ENCODE results near the gene LAMC1. TPM values are rescaled to one million over a fixed set of nuclear protein-coding genes. Genes with fewer than 3 reads are reported as not detected.

LAMC1 gene
- total RNA-seq (2021) (95.5 and 98.6 TPM in 2 replicates), Bru-seq, nascent RNA (percentile 85 among the genes with signal in this experiment), BruChase-seq, experiment 1, labeled RNA remaining after a 2-hour chase (percentile 75 among the genes with signal in this experiment), BruChase-seq, experiment 2, labeled RNA remaining after a 6-hour chase (percentile 83 among the genes with signal in this experiment)
- long read RNA-seq, full-length matches to known transcripts, result 47 of 112 reads
- long read RNA-seq, partial matches to known transcripts, result 55 of 112 reads
- long read RNA-seq, other reads (novel, unspliced or antisense), result 10 of 112 reads

DNA sequence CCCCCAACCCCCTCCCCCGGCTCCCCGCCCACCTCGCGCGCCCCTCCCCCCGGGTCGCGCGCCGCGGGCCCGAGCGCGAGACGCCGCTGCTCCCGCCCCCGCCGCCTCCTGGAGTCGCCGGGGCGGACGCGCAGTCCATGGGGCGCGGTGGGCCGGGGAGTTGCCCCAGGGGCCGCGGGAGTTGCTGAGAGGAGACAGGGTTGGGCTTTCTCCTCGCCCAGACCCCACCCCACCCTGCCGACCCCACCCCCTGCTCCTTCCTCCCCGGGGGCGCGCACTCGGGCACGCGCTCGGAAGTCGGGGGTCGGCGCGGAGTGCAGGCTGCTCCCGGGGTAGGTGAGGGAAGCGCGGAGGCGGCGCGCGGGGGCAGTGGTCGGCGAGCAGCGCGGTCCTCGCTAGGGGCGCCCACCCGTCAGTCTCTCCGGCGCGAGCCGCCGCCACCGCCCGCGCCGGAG is at the start of gene LAMC1:
Gene LAMC1 (plus strand): TSS at position 275 of the 455 bp plus-strand sequence. CDS start 297 bp downstream, outside the sequence.
- POLR2A ChIA-PET (ENCODE audit: low non-redundant PET), result no interaction called here
- H3K9me3 ChIP-seq (ENCODE audit: low read depth, low read length, poor library complexity, severe bottlenecking), result no peaks in the 10 kb centered on the region
- no TSS peak for BruUV-seq (replicated peaks)
- CTCF ChIA-PET, result no interaction called here
- TF ChIP-seq, protein P1, sequence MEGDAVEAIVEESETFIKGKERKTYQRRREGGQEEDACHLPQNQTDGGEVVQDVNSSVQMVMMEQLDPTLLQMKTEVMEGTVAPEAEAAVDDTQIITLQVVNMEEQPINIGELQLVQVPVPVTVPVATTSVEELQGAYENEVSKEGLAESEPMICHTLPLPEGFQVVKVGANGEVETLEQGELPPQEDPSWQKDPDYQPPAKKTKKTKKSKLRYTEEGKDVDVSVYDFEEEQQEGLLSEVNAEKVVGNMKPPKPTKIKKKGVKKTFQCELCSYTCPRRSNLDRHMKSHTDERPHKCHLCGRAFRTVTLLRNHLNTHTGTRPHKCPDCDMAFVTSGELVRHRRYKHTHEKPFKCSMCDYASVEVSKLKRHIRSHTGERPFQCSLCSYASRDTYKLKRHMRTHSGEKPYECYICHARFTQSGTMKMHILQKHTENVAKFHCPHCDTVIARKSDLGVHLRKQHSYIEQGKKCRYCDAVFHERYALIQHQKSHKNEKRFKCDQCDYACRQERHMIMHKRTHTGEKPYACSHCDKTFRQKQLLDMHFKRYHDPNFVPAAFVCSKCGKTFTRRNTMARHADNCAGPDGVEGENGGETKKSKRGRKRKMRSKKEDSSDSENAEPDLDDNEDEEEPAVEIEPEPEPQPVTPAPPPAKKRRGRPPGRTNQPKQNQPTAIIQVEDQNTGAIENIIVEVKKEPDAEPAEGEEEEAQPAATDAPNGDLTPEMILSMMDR (conservative IDR thresholded peaks at IDR 0.05; ENCODE audit: low read depth, low read length), result no peak
- no peak for TF ChIP-seq EZH2 (IDR thresholded peaks at IDR 0.05; ENCODE audit: borderline replicate concordance, low read depth, low read length, poor library complexity, severe bottlenecking)
- H3K4me3 ChIP-seq (ENCODE audit: low read depth, low read length, poor library complexity, severe bottlenecking), result peak within 1 kb of the TSS; percentile 73
- H3K27ac ChIP-seq (ENCODE audit: low read depth, low read length, poor library complexity, severe bottlenecking), result peak within 1 kb of the TSS; percentile 95
- peaks cover 46% of the 10 kb centered on the region for H3K4me1 ChIP-seq (ENCODE audit: insufficient read depth, low read length, poor library complexity, severe bottlenecking)
- DNase-seq (ENCODE audit: low spot score), result peak; percentile 90
- H3K27me3 ChIP-seq (replicated peaks; ENCODE audit: insufficient read depth, low read depth, low read length, poor library complexity), result no peaks in the 10 kb centered on the region
- intact Hi-C loops (cut with micrococcal nuclease; ENCODE audit: unreplicated experiment), result no loop called here
- H3K36me3 ChIP-seq (ENCODE audit: insufficient read depth, low read length, poor library complexity, severe bottlenecking), result no peaks in the 10 kb centered on the region

DNA sequence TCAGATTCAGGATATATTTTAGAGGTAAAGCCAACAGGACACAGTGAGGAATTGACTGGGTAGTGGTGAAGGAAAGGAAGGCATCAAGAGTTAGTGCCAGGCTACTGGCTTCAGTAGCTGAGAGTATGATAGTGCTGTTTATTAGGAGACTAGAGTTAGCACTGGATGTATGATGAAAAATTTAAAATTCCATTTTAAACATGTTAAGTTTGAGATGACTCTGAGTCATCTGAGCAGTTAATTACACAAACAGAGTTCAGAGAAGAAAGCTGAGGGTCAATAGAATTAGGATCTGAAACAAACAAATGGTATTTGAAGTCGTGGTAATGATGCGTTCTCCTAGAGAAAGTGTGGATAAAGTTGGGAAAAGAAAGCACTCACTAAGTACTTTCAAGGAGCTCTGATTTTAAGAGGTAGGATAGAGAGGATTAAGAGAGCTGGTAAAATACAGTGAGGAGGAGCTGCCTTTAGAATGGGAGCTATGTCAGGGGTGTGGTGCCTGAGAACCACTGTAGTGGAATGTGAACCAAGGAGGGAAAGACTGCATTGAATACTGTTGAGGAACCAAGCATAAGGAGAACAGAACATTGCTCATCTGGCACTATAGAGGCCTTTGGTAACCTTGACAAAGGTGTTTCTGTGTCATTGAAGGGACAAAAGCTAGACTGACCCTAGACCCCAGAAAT is 48.6 kb upstream of the LAMC1 start:
- Histone ChIP-seq H3K9me3 (ENCODE audit: low read depth, low read length, poor library complexity, severe bottlenecking) (no peaks in the 10 kb centered on the region), H3K27me3 (replicated peaks; ENCODE audit: insufficient read depth, low read depth, low read length, poor library complexity) (no peaks in the 10 kb centered on the region), H3K4me1 (ENCODE audit: insufficient read depth, low read length, poor library complexity, severe bottlenecking) (no peaks in the 10 kb centered on the region), H3K36me3 (ENCODE audit: insufficient read depth, low read length, poor library complexity, severe bottlenecking) (no peaks in the 10 kb centered on the region), H3K27ac (ENCODE audit: low read depth, low read length, poor library complexity, severe bottlenecking) (no peak overlapping the region), H3K4me3 (ENCODE audit: low read depth, low read length, poor library complexity, severe bottlenecking) (no peak overlapping the region)
- intact Hi-C loops (cut with micrococcal nuclease; ENCODE audit: unreplicated experiment), result no loop called here
- BruUV-seq (replicated peaks), result no TSS peak
- TF ChIP-seq, protein P1 (conservative IDR thresholded peaks at IDR 0.05; ENCODE audit: low read depth, low read length), result no peak
- no peak for TF ChIP-seq EZH2 (IDR thresholded peaks at IDR 0.05; ENCODE audit: borderline replicate concordance, low read depth, low read length, poor library complexity, severe bottlenecking)
- DNase-seq (ENCODE audit: low spot score), result no peak
- CTCF ChIA-PET, result interaction anchor here (0.5 kb wide), 1 partner anchor 274 kb away, joined by 6 read pairs; no protein-coding TSS in a partner anchor
- POLR2A ChIA-PET (ENCODE audit: low non-redundant PET), result no interaction called here

DNA sequence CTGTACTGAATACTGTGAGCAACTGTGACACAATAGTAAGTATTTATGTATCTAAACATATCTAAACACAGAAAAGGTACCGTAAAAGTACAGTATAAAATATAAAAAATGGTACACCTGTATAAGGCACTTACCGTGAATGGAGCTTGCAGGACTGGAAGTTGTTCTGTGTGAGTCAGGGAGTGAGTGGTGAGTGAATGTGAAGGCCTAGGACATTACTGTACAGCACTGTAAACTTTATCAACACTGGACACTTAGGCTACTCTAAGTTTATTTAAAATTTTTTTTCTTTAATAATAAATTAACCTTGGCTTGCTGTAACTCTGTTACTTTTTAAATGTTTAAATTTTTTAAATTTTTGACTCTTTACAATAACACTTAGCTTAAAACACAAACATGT is 45.7 kb upstream of the LAMC1 start:
- ChIA-PET POLR2A (ENCODE audit: low non-redundant PET) (no interaction called here), CTCF (no interaction called here)
- no peak for DNase-seq (ENCODE audit: low spot score)
- H3K27ac ChIP-seq (ENCODE audit: low read depth, low read length, poor library complexity, severe bottlenecking), result no peak overlapping the region
- no peaks in the 10 kb centered on the region for H3K4me1 ChIP-seq (ENCODE audit: insufficient read depth, low read length, poor library complexity, severe bottlenecking)
- no TSS peak for BruUV-seq (replicated peaks)
- H3K27me3 ChIP-seq (replicated peaks; ENCODE audit: insufficient read depth, low read depth, low read length, poor library complexity), result no peaks in the 10 kb centered on the region
- H3K36me3 ChIP-seq (ENCODE audit: insufficient read depth, low read length, poor library complexity, severe bottlenecking), result no peaks in the 10 kb centered on the region
- H3K9me3 ChIP-seq (ENCODE audit: low read depth, low read length, poor library complexity, severe bottlenecking), result no peaks in the 10 kb centered on the region
- no peak overlapping the region for H3K4me3 ChIP-seq (ENCODE audit: low read depth, low read length, poor library complexity, severe bottlenecking)
- intact Hi-C loops (cut with micrococcal nuclease; ENCODE audit: unreplicated experiment), result no loop called here
- TF ChIP-seq EZH2 (IDR thresholded peaks at IDR 0.05; ENCODE audit: borderline replicate concordance, low read depth, low read length, poor library complexity, severe bottlenecking), result no peak
- TF ChIP-seq, protein P1 (conservative IDR thresholded peaks at IDR 0.05; ENCODE audit: low read depth, low read length), result no peak

All from A673 (cell line).